HepG2 (cell line): ENCODE measurements around the gene PHACTR1. TPM values are rescaled to one million over a fixed set of nuclear protein-coding genes. Genes with fewer than 3 reads are reported as not detected.

Experiments
- ATAC-seq: fragments of 200-7000 bp; cut with Tn5 transposase; 3 replicates; pipeline ENCODE4 v1.9.1; 2020; ENCODE audit warnings: mild to moderate bottlenecking, moderate library complexity
- BruUV-seq: library from RNA; stranded (reverse); fragments of 400-500 nt; replicated peaks from 2 replicates; lab custom pipeline; 2021; lab: Mats Ljungman, UMichigan
- CTCF ChIA-PET: fragments of 300-600 bp; formaldehyde crosslinking; extraction: SDS; loops from one replicate; lab custom pipeline; 2021; ENCODE audit warnings: low total read pairs, inconsistent platforms, low intra/inter-chr PET ratio; lab: Yijun Ruan, JAX
- POLR2A ChIA-PET: fragments of 350-600 bp; sonication (Branson Sonifier 250); formaldehyde crosslinking; loops from one replicate; lab custom pipeline; 2020; ENCODE audit warnings: antibody characterized with exemption, inconsistent platforms; lab: Yijun Ruan, JAX
- DNase-seq: peaks from one replicate; pipeline ENCODE4 v3.0.0-alpha.2; 2015; ENCODE audit warnings: low spot score
- FAIRE-seq: peaks from 3 replicates; lab custom pipeline; 2011; peaks lifted over from hg19 to GRCh38; lab: Jason Lieb, UNC
- H2AFZ ChIP-seq: one replicate; pipeline ENCODE4 v1.6.1; 2011; ENCODE audit warnings: low read length, inconsistent platforms
- H3K27ac ChIP-seq: fragments of 300-600 bp; 3 replicates; pipeline ENCODE4 v1.8.0; 2011; ENCODE audit warnings: mixed run types, mild to moderate bottlenecking, mixed read lengths, low read length, inconsistent platforms; ENCODE audit not compliant: insufficient read depth; ENCODE audit errors: extremely low read length
- H3K27me3 ChIP-seq, 2 experiments: fragments of 200-600 bp in 1 of 2; 2 replicates in 1 of 2; 3 replicates in 1 of 2; pipeline versions ENCODE4 v1.6.0 to v1.8.0; 2011; ENCODE audit warnings: low read length in 2 of 2, mild to moderate bottlenecking in 2 of 2, moderate library complexity in 2 of 2, inconsistent platforms in 1 of 2; ENCODE audit not compliant: insufficient read depth in 2 of 2, control insufficient read depth in 1 of 2
- H3K36me3 ChIP-seq, 2 experiments: fragments of 200-600 bp in 1 of 2; replicated peaks in 1 of 2; 2 replicates in 1 of 2; 3 replicates in 1 of 2; pipeline versions ENCODE4 v1.5.1 to v1.8.0; 2011; ENCODE audit warnings: low read length in 2 of 2, inconsistent platforms in 1 of 2; ENCODE audit not compliant: insufficient read depth in 2 of 2, control insufficient read depth in 1 of 2
- H3K4me1 ChIP-seq: 2 replicates; pipeline ENCODE4 v1.5.1; 2012; ENCODE audit warnings: low read length, inconsistent platforms; ENCODE audit not compliant: insufficient read depth
- H3K4me2 ChIP-seq: 2 replicates; pipeline ENCODE4 v1.6.0; 2011; ENCODE audit warnings: low read depth, low read length, inconsistent platforms
- H3K4me3 ChIP-seq, 3 experiments: fragments of 200-600 bp in 1 of 3; sonication (generic), shearing (Covaris generic) in 1 of 3; replicated peaks in 1 of 3; 2 replicates each; pipeline ENCODE4 v1.5.1; 2011 to 2016; ENCODE audit warnings: low read length in 3 of 3, inconsistent platforms in 2 of 3, low read depth in 2 of 3, mild to moderate bottlenecking in 2 of 3, control low read depth in 1 of 3, mixed read lengths in 1 of 3; ENCODE audit not compliant: insufficient read depth in 1 of 3
- H3K79me2 ChIP-seq: one replicate; pipeline ENCODE4 v1.6.1; 2011; ENCODE audit warnings: low read length, inconsistent platforms; ENCODE audit not compliant: insufficient read depth
- H3K9ac ChIP-seq: 2 replicates; pipeline ENCODE4 v1.6.0; 2011; ENCODE audit warnings: mild to moderate bottlenecking, low read depth, low read length, inconsistent platforms; ENCODE audit not compliant: insufficient read depth
- H3K9me3 ChIP-seq: 2 replicates; pipeline ENCODE4 v1.5.1; 2012; ENCODE audit warnings: mild to moderate bottlenecking, low read length
- H4K20me1 ChIP-seq: 2 replicates; pipeline ENCODE4 v1.6.0; 2011; ENCODE audit warnings: inconsistent platforms, mild to moderate bottlenecking, low read length, moderate library complexity; ENCODE audit not compliant: insufficient read depth
- HOXA5 ChIP-seq: sonication (generic); formaldehyde crosslinking; IDR thresholded peaks from 2 replicates; pipeline ENCODE4 v1.4.0; 2020; ENCODE audit warnings: missing genetic modification reagents
- HOXA9 ChIP-seq: sonication (generic); formaldehyde crosslinking; IDR thresholded peaks from 2 replicates; pipeline ENCODE4 v1.8.1; 2022; ENCODE audit warnings: missing genetic modification reagents, mild to moderate bottlenecking, moderate library complexity, borderline replicate concordance
- MZF1 ChIP-seq: sonication (generic); formaldehyde crosslinking; IDR thresholded peaks from 2 replicates; pipeline ENCODE4 v1.8.1; 2023; ENCODE audit warnings: mild to moderate bottlenecking, missing genetic modification reagents, borderline replicate concordance
- NFIC ChIP-seq: IDR thresholded peaks from 2 replicates; pipeline ENCODE4 v1.6.1; 2012; ENCODE audit warnings: mild to moderate bottlenecking, low read length, inconsistent platforms
- NPAS2 ChIP-seq: sonication (generic); formaldehyde crosslinking; IDR thresholded peaks from 2 replicates; pipeline ENCODE4 v1.8.0; 2022; ENCODE audit warnings: mild to moderate bottlenecking, missing genetic modification reagents, borderline replicate concordance
- PHF8 ChIP-seq: sonication (generic); formaldehyde crosslinking; IDR thresholded peaks from 2 replicates; pipeline ENCODE4 v1.5.0; 2020; ENCODE audit warnings: missing genetic modification reagents
- RBM39 ChIP-seq: fragments of 200-400 bp; formaldehyde crosslinking; IDR thresholded peaks from one replicate; pipeline ENCODE4 v1.6.1; 2018; ENCODE audit warnings: antibody characterized with exemption, mild to moderate bottlenecking, low read depth, low read length; ENCODE audit not compliant: poor library complexity, severe bottlenecking
- SAFB2 ChIP-seq: sonication (generic); formaldehyde crosslinking; IDR thresholded peaks from 2 replicates; pipeline ENCODE4 v1.5.1; 2020; ENCODE audit warnings: missing genetic modification reagents, low read depth, mild to moderate bottlenecking, borderline replicate concordance
- ZBTB3 ChIP-seq: sonication (generic); formaldehyde crosslinking; IDR thresholded peaks from 2 replicates; pipeline ENCODE4 v1.4.0; 2020; ENCODE audit warnings: low read depth, mild to moderate bottlenecking, moderate library complexity, missing genetic modification reagents, borderline replicate concordance
- ZFP1 ChIP-seq: IDR thresholded peaks from 2 replicates; pipeline ENCODE4 v1.6.1; 2016
- ZNF253 ChIP-seq: sonication (generic); formaldehyde crosslinking; IDR thresholded peaks from 2 replicates; pipeline ENCODE4 v1.8.0; 2022; ENCODE audit warnings: mild to moderate bottlenecking, missing genetic modification reagents, borderline replicate concordance
- ZNF383 ChIP-seq: sonication (generic); formaldehyde crosslinking; IDR thresholded peaks from 2 replicates; pipeline ENCODE4 v1.4.0; 2020; ENCODE audit warnings: missing genetic modification reagents, mild to moderate bottlenecking, borderline replicate concordance
- ZNF577 ChIP-seq: sonication (generic); formaldehyde crosslinking; IDR thresholded peaks from 2 replicates; pipeline ENCODE4 v1.4.0; 2020; ENCODE audit warnings: mild to moderate bottlenecking, low read depth, missing genetic modification reagents, borderline replicate concordance
- ZNF776 ChIP-seq: sonication (generic); formaldehyde crosslinking; IDR thresholded peaks from 2 replicates; pipeline ENCODE4 v1.4.0; 2020; ENCODE audit warnings: mild to moderate bottlenecking, missing genetic modification reagents
- WGBS: methylation state at CpG from one replicate; pipeline ENCODE4 v1.1.6; 2017; ENCODE audit warnings: low lambda C conversion rate; 5-methylcytosine and 5-hydroxymethylcytosine counted together
- in situ Hi-C: cut with HindIII; loops from 2 replicates; pipeline ENCODE4 v1.10.0; 2017; ENCODE audit warnings: low pct_unique_long_range_greater_than_20kb; ENCODE audit not compliant: extremely low pct_ligation_motif_present
- intact Hi-C: fragments of 100-400 bp; cut with micrococcal nuclease; formaldehyde crosslinking; loops from one replicate; pipeline ENCODE4 v1.10.0; 2022; ENCODE audit not compliant: unreplicated experiment
- polyA plus RNA-seq, 8 experiments: library from polyadenylated mRNA; depleted of rRNA in 3 of 8; stranded (reverse) in 7 of 8; unstranded in 1 of 8; fragments of >200 nt; fragmentation: Illumina TruSeq in 4 of 8; extraction: Trizol in 4 of 8; gene quantifications; 2 replicates each; pipeline versions ENCODE4 v1.2.1 to v1.2.3, GENCODE V29; 2011 to 2016; ENCODE audit warnings: low read depth in 4 of 8, missing spikeins in 1 of 8, mixed read lengths in 1 of 8; ENCODE audit not compliant: insufficient read depth in 1 of 8
- total RNA-seq, 5 experiments: library from RNA; depleted of rRNA; stranded (reverse); fragments of >200 nt; fragmentation: Illumina TruSeq; extraction: Trizol; gene quantifications; 2 replicates each; pipeline ENCODE4 v1.2.3, GENCODE V29; 2016; ENCODE audit warnings: low read depth in 1 of 5

The PHACTR1 gene
- total and polyA plus RNA-seq, 2 of the 13 experiments (the other 11 are each of a cell fraction or from before 2014, with no cell fraction given): 0.09 TPM; not detected in 1

DNA sequence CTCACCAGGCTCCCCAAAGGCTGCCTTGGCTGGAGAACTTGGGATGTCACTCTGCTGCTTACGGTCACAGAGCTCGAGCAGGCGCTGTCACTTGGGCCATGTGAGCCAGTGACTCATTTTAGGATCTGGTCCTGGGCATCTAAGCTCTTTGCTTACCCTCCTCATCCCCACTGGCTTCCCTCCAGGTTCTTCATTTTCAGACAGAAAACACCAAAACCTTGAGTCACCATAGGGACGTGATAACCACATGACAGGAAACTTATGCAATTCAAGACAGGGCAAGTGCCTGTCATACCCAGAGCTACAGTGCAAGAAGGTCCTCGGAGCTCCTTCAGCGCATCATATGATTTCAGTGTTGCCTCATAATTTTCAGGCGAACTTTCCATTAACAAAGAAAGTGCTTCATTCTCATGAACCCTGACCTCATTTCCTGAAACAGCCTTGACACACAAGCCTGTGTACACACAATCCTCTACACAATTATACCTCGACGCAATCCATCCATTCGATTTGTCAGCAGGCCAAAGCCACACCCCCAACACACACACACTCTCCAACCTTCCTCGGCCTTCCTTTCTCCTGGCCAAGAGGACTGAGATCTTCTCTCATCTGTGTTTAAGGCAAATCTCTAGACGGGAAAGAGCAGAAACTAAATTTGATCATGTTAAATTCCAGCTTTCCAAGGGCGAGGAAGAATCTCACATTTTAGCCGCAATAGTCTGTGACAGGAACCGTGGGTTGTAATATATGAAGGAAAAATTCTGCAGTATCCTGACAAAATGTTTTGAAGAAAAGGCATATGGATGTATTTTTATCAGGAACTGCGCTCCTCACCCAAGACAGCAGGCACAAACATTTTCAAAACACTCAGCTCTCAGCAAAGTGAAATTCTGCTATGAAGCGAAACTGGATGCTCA is 586.4 kb downstream of the PHACTR1 start (continued):
- TF ChIP-seq RBM39 (no peak), ZNF776 (CRISPR knock-in tag) (no peak), NPAS2 (CRISPR knock-in tag) (no peak), ZBTB3 (CRISPR knock-in tag) (no peak), ZNF383 (no peak), HOXA9 (no peak), HOXA5 (no peak), ZNF577 (no peak), MZF1 (CRISPR knock-in tag) (no peak), SAFB2 (CRISPR knock-in tag) (no peak), ZNF253 (no peak), NFIC (no peak)
- TF ChIP-seq, all 625 proteins: peak for 65

DNA sequence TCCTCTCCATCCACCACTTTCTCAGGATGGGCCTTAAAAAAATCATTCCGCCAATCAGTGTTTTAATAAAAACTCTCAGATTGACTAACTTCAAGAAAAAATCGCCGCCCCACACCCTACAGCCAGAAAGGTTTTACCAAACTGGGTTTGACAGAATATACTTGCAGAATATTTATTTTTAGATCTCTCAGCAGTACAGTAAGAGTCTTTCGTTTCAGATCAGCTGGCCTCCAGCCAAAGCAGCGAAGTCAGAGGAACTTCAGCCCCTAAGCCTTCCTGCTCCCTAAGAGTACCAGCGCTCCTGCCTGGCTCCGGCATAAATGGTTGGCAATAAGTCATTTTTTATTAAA is 587.1 kb downstream of the PHACTR1 start:
- POLR2A ChIA-PET: interaction anchor here (1.5 to 2.3 kb wide), 3 partner anchors 11 to 25 kb away, joined by 5 to 14 read pairs (median 12); partner anchors contain the start of gene TBC1D7
- Histone ChIP-seq H3K27me3 (no peaks in the 10 kb centered on the region), H3K4me1 (peaks cover 46% of the 10 kb centered on the region), H2AFZ (no peak overlapping the region), H3K79me2 (no peaks in the 10 kb centered on the region), H3K4me3 (no peak overlapping the region), H3K36me3 (peaks cover 24 to 49% of the 10 kb centered on the region in 2 experiments), H4K20me1 (no peaks in the 10 kb centered on the region), H3K4me2 (no peak overlapping the region; the same call in 1 of the 2 replicates), H3K9me3 (no peaks in the 10 kb centered on the region), H3K27ac (peak overlapping the region; percentile 44), H3K9ac (no peak overlapping the region)
- in situ Hi-C loops: no loop called here
- ATAC-seq (no peak), DNase-seq (no peak), FAIRE-seq (no peak)
- CTCF ChIA-PET: no interaction called here
- TF ChIP-seq PHF8 (CRISPR knock-in tag) (0 out of 2 replicates have a peak, but pooled peaks have one; percentile 6), ZFP1 (CRISPR knock-in tag) (no peak)
- no TSS peak for BruUV-seq
- WGBS: 86% methylated on average over 7 of the region's 7 CpGs
- intact Hi-C loops: loop anchor here (1.0 kb wide), 1 partner anchor 13 kb away; no protein-coding TSS in a partner anchor
